NCI-H748 (cell line): ENCODE results near the gene GRIP1.

Experiments used
- DNase-seq: peaks from one replicate; lab custom pipeline; 2025; ENCODE audit not compliant: unreplicated experiment; lab: John Stamatoyannopoulos, UW

Gene GRIP1

DNA sequence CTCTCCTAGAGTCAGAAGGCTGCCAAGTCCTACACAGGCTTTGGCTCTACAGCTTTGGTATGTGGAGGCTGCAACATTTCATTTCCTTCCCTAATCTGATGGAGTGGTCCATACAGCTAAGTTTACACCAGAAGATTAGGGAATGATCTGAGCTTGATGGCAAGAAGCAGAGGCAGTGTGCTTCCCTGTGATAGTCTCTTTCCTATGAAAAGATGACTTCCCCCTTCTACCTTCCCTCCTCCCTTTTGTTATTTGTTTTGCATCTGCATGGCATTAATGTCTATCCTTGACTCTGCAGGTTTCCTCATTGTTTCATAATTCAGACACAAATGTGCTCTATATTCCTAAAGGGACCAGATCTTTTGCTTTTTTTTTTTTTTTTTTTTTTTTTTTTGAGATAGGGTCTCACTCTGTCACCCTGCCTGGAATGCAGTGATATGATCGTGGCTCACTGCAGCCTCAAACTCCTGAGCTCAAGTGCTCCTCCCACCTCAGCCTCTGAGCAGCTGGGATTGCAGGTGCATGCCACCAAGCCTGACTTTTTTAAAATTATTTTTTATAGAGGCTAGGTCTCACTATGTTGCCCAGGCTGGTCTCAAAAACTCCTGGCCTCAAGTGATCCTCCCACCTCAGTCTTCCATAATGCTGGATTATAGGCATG lies 76.3 kb downstream of the GRIP1 start:
- no peak for DNase-seq

- DNase-seq = peak; percentile 99
Observed at GRCh38 chr12:66600903-66601302, 78.0 kb downstream of the GRIP1 start.

DNA sequence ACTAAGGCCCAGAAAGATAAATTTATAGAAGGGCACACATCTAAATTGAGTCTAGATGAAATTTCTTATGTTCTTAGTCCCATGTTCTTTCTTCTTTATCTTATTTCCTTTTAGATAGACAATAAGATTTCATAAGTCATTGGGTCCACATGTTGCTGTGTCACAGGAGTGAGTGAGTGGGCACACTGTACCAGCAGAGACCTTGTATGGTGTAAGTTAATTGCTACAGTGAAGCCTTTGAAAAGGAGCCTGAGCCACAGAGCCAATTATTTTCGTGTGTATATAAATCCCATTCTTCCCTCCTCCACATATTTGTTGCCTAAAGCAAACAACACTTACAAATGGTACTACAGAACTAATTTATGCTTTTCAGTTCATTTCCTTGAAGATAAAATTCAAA lies 79.1 kb downstream of the GRIP1 start:
- DNase-seq = peak; percentile 86

DNA sequence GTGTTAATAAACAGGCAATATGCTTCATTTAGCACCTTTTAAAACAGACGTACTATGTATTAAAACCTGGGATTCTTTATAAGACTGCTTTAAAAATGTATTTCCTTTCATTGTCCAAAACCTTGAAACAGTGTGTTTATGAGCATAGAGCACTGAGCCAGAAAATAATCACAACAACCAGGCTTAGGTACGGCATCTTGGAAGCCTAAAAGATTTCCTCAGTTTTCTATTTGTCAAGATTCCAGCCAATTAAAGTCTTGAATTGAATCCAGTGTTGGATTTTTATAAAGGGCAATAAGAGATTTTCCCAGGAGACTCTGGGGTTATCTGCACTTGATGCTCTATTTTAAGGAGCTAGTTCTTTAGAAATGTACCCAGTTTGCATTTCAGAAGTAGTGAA lies 80.3 kb downstream of the GRIP1 start:
- no peak for DNase-seq

DNA sequence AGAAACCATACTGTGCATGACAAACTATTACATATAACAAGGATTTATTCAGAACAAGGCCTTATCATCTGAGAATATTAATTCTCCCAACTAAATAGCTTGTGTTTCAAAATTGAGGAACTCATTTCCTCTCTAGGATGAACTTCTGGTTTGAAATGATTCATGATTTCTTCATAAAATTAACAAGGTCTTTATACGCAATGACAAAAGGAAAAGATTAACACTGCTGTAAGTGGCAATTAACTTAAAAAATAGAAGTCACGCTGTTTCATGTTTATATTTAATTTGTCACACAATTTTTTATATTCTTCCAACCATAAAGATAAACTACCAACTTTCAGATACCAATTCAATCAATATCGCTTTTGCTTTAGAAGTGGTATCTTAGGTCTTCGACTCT lies 80.8 kb downstream of the GRIP1 start:
- DNase-seq = peak; percentile 22

GRCh38 chr12:66596199-66596598 lies 82.7 kb downstream of the GRIP1 start:
- no peak for DNase-seq

- DNase-seq = no peak
Observed at GRCh38 chr12:66594688-66595087, 84.2 kb downstream of the GRIP1 start.

- no peak for DNase-seq
Observed at GRCh38 chr12:66590275-66590985, 88.4 kb downstream of the GRIP1 start.

DNA sequence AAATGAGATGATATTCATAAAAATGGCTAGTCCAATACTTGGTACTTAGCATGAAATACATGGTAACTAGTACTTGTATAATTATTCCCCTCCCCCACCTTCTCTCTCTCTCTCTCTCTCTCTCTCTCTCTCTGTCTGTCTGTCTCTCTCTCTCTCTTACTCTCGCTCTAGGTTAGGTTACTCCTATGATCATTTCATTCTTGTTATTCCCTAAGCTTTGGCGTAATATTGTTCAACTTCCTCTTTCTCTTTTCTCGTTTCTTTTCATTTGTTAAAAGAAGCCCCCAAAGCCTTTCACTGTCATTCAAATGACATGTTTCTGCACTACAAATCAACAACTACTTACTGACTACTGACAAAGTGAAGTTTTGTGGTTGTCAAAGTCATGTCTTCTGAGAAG lies 89.8 kb downstream of the GRIP1 start:
- no peak for DNase-seq

- DNase-seq = no peak
Observed at GRCh38 chr12:66587912-66588311, 91.0 kb downstream of the GRIP1 start.

GRCh38 chr12:66584673-66585072 lies 94.2 kb downstream of the GRIP1 start:
- DNase-seq = no peak

DNA sequence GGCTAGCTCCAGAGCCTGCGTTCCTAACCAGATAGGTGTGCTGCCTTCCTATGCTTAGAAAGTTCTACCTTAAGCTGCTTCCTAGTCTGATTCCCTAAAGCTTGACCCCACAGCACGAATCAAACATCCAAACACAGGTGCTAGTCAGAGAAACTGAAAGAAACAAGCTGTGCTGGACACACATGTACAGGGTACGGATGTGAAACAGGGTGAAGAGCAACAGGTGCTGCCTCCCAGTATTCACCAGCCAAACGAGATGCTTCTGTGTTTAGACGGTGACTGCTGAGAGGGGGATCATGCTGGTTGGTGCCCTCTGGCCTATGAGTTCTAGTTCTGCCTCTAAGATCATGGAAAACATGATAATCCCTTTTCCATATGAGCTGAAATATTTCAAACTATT lies 105.3 kb downstream of the GRIP1 start:
- DNase-seq = no peak

DNA sequence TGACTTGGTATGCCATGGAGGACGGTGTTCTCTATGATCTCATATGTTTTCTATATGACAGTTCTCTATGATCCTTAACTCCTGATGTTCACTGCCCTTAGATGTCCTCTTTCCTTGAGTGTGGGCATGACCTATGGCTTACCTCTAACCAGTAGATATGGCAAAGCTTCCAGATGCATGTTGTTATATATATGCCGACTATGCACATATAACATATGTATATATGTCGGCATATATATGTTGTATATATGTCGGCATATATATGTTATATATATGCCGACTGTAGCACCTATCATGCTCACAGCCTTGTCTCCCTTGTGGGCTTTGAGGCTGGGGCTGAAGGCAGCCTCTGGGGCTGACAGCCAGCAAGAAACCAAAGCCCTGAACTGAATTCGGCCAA lies 106.0 kb downstream of the GRIP1 start:
- no peak for DNase-seq

- DNase-seq = no peak
Observed at GRCh38 chr12:66571361-66571915, 107.4 kb downstream of the GRIP1 start.

DNA sequence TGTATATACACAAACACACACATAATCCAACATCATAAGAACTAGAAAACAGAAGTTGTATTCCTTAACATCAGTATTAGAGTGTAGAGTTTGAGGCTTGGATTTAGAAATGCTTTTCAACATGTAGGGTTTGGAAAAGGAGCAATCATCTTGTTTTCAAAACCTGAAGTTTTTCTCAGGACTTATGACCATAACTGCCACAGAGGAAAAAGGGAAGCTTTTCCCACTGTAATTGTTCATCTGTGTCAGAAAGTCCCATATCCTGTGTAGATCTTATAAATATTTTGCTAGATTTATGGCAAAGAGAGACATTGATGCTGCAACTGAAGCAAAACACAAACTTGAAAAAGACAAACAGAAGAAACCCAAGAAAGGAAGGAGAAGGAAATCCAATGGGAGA lies 115.7 kb downstream of the GRIP1 start:
- no peak for DNase-seq

GRCh38 chr12:66555113-66555512 lies 123.8 kb downstream of the GRIP1 start:
- no peak for DNase-seq

- DNase-seq = no peak
Observed at GRCh38 chr12:66552716-66553115, 126.2 kb downstream of the GRIP1 start.

DNA sequence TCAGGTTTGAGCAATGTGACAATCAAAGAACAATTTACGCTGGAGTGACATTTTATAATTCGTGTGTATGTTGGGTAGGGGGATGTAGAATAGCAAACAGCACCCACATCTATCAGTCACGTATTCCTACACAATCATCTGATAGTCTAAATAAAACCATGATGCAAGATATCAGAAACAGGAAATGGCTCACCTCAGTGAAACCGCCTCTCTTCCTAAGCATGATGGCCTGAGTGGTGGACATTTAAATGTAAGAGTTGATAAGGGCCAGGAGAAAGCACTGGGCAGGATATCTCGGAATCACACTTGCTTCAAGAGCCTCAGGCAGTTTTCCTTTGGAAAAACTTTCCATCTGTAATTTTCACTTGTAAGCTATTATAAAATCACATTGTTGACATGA lies 128.2 kb downstream of the GRIP1 start:
- no peak for DNase-seq

DNA sequence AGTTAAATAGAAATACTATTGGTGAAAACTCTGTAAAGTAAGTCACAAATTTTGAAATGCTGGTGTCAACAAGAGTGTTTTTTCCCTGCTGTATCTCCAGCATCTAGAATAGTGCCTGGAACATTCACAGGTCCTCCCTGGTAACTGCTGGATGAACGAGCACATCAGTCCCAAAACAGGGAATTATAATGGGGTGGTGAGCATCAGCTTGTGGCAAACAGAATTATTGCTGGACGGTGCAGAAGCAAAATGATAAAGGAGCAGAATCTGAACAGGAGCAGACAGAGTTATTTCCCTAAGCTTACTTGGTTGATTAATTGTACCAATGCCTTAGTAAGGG lies 129.9 kb downstream of the GRIP1 start:
- DNase-seq = no peak

DNA sequence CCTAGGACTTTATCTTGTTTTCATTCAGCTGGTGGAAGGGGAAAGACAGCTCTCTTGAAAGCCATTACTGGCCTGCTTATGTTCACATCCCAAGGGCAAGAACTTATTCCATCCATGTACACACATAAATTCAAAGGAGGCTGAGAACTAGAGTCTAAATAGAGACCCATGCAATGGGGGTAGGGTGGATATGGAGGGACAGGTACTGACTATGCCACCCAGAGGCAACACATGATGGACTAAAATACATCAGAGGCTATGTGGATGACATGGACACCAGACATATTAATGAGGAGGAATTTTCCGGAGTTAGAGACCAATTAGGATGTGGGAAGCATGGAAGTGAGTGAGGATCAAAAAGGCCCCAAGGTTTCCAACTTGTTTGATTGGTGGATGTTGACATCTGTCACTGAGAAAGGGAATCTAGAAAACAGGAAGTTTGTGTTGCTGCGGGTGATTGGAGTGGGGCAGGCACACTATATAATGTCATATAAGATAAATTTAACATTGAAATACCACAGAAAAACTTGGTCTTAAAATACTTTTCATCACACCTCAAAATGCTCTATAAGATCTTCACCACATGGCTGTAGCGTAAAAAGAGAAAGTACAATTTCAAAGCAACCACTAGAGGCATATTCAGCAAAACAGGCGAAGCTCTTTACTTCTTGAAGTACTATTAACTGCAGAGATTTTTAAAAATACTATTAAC lies 130.4 kb downstream of the GRIP1 start:
- DNase-seq = no peak

- no peak for DNase-seq
Observed at GRCh38 chr12:66541426-66541825, 137.4 kb downstream of the GRIP1 start.

- no peak for DNase-seq
Observed at GRCh38 chr12:66539431-66539830, 139.4 kb downstream of the GRIP1 start.
